Psoas muscle (tissue), 8 donors: ENCODE measurements around the gene C19orf67. TPM values are rescaled to one million over a fixed set of nuclear protein-coding genes. Genes with fewer than 3 reads are reported as not detected.

Experiments used
- ATAC-seq, 4 donors: fragments of 200-7000 bp; cut with Tn5 transposase; one replicate each; pipeline ENCODE4 v1.9.1; 2020; ENCODE audit warnings: moderate library complexity in 3 of 4, mild to moderate bottlenecking in 2 of 4
- DNase-seq, 2 donors: peaks; one replicate each; pipeline ENCODE4 v3.0.0-alpha.2; 2020
- H3K27ac ChIP-seq: fragments of 200-600 bp; one replicate; pipeline ENCODE4 v1.8.0; 2022
- H3K27me3 ChIP-seq, 3 donors: fragments of 200-600 bp in 1 of 3; one replicate each; pipeline versions ENCODE4 v1.6.1 to v1.8.0; 2013 to 2022; ENCODE audit warnings: low read length in 2 of 3, mild to moderate bottlenecking in 2 of 3, moderate library complexity in 1 of 3; ENCODE audit not compliant: insufficient read depth in 3 of 3
- H3K36me3 ChIP-seq, 2 donors: fragments of 200-600 bp in 1 of 2; one replicate each; pipeline versions ENCODE4 v1.6.1 to v1.8.0; 2013 to 2022; ENCODE audit warnings: low read depth in 1 of 2, mild to moderate bottlenecking in 1 of 2, moderate library complexity in 1 of 2; ENCODE audit not compliant: insufficient read depth in 1 of 2
- H3K4me1 ChIP-seq: fragments of 200-600 bp; one replicate; pipeline ENCODE4 v1.8.0; 2022
- H3K4me3 ChIP-seq: fragments of 200-600 bp; one replicate; pipeline ENCODE4 v1.8.0; 2022; ENCODE audit warnings: mild to moderate bottlenecking
- H3K9me3 ChIP-seq: fragments of 200-600 bp; one replicate; pipeline ENCODE4 v1.8.0; 2022
- CTCF ChIP-seq: fragments of 200-600 bp; IDR thresholded peaks from one replicate; pipeline ENCODE4 v1.8.0; 2022; ENCODE audit warnings: antibody characterized with exemption
- WGBS, 3 donors: extraction: QIAGEN DNeasy Blood & Tissue Kit; methylation state at CpG; one replicate each; pipeline versions ENCODE4 v1.1.6 to v1.1.7; 2013; 5-methylcytosine and 5-hydroxymethylcytosine counted together
- intact Hi-C, 2 donors: fragments of 100-400 bp; cut with DNase I; formaldehyde crosslinking; loops; one replicate each; pipeline versions ENCODE4 v1.11.0 to v1.14.2; 2022
- polyA plus RNA-seq, 3 donors: library from polyadenylated mRNA; stranded (reverse); fragments of 200-250 nt; gene quantifications; one replicate each; pipeline ENCODE4 v1.2.3, GENCODE V29; 2013
- total RNA-seq, 4 donors: library from RNA; stranded (reverse); fragmentation: NEBNext Ultra II Directional in 2 of 4; extraction: Animal tissue kit (Norgen Biotek cat#: 25700) in 2 of 4; gene quantifications; one replicate each; pipeline versions ENCODE4 v1.2.1 to v1.2.4, GENCODE V29; 2021 to 2023
- donor health status: healthy with polysubstance abuse.
- donor health status: DM: no; HTN: no; CAD: no; lungs with moderate emphysema.
- donor health status: Bipolar disorder and iron deficiency.
- donor health status: healthy.
- donor health status: DM: yes; HTN: yes; CAD: no.
- donor health status: DM: no; HTN: no; CAD: no.
- donor health status: DM: no; HTN: no; CAD: no.
- donor health status: DM: yes; HTN: yes; CAD: no.

Gene C19orf67
- total and polyA plus RNA-seq, 7 donors, result not detected

DNA sequence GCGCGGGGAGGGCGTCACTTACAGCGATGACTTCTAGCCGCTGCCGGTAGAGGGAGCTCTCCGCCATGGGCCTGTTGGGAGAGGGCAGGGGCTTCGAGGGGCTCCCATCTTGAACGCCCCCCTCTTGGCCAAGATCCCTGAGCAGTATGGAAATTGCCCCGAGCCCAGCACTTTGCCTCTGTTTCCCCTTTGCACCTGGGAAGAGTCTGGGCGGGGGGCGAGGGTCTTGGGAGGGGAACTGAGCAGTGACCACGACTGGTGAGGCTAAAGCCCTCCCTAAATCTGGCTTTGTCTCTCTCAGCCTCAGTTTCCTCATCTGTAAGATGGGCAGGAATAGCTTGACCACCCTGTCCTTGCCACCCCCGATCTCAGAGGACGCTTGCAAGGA is 26.5 kb downstream of the C19orf67 start:
- intact Hi-C loops, result no loop called here
- peak; percentile 49 for TF ChIP-seq CTCF
- no peaks in the 10 kb centered on the region for H3K4me1 ChIP-seq
- no peaks in the 10 kb centered on the region for H3K36me3 ChIP-seq
- no peak overlapping the region for H3K4me3 ChIP-seq
- no peaks in the 10 kb centered on the region for H3K9me3 ChIP-seq
- peaks cover 0 to 43% (median 19%) of the 10 kb centered on the region in 3 donors for H3K27me3 ChIP-seq
- DNase-seq (peak in 1 of 2 donors; percentile 24), ATAC-seq (peak in 1 of 4 donors; percentile 57)
- no peak overlapping the region for H3K27ac ChIP-seq
- WGBS, 3 donors, result 15 to 23% (median 22%) methylated on average over 13 to 15 of the region's 15 CpGs

GRCh38 chr19:14058182-14059092 is 27.1 kb downstream of the C19orf67 start:
- no peaks in the 10 kb centered on the region for H3K9me3 ChIP-seq
- intact Hi-C loops, result no loop called here
- no peak for ATAC-seq
- no peak for DNase-seq
- TF ChIP-seq CTCF, result no peak
- H3K36me3 ChIP-seq, result no peaks in the 10 kb centered on the region
- no peak overlapping the region for H3K4me3 ChIP-seq
- WGBS, 3 donors, result 25 to 29% (median 28%) methylated on average over 16 to 17 of the region's 17 CpGs
- H3K27me3 ChIP-seq, result peaks cover 0 to 43% (median 19%) of the 10 kb centered on the region in 3 donors
- no peaks in the 10 kb centered on the region for H3K4me1 ChIP-seq
- no peak overlapping the region for H3K27ac ChIP-seq

DNA sequence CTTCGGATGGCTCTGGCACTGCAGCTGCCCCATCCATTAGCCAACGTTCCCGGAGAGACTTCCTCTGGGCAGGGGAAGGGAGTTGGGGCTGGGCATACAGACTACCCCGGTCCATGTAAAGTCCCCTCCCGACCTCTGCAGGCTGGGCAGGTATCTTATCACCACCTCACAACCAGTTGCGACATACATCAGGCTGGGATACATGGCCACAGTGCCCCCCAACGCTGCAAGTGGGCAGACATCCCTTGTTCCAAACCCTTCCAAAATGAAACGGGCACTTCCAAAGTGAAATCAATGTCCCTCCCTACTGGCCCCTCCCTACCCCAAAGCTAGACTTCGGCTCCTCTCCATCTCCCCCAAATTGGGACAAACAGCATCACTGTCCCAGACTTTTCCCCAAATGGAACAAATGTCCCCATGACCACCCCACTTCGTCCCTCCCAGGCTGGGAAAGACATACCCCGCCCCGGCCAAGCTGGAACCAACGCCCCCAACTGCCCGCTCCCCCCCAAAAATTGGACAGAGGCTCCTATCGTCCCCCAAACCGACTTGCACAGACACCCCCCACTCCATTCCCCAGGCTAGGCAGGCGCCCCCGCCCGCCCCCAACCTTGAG is 28.7 kb downstream of the C19orf67 start:
- intact Hi-C loops, result no loop called here
- H3K9me3 ChIP-seq, result no peaks in the 10 kb centered on the region
- no peak overlapping the region for H3K27ac ChIP-seq
- H3K4me3 ChIP-seq, result peak overlapping the region; percentile 42
- ATAC-seq (no peak), DNase-seq (no peak)
- no peaks in the 10 kb centered on the region for H3K4me1 ChIP-seq
- H3K27me3 ChIP-seq, result peaks cover 0 to 40% (median 16%) of the 10 kb centered on the region in 3 donors
- no peaks in the 10 kb centered on the region for H3K36me3 ChIP-seq
- no peak for TF ChIP-seq CTCF
- WGBS, 3 donors, result 20 to 22% (median 22%) methylated on average over 19 of the region's 19 CpGs

DNA sequence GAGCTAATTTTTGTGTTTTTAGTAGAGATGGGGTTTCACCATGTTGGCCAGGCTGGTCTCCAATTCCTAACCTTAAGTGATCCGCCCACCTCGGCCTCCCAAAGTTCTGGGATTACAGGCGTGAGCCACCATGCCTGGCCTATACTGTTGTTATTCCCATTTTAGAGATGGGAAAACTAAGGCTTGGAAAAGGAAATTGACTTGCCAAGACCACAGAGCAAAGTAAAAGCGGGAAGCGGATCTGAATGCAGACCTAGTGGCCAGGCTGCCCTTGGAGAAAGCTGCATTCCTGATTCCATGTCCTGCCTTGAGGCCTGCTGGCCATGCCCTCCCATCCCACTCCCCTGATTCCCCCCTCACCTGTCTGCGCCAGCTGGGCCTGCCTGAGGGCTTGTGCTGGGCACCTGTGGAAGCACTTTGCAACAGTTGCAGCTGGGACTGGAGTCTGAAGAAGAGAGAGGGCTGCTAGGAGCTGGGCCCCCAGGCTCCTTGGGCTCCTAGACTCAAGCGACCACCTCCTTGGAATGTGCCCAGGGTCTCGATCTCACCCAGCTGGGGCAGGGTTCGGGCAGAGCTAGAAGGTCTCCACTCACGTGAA is 29.4 kb downstream of the C19orf67 start:
- Histone ChIP-seq H3K4me3 (no peak overlapping the region), H3K27ac (no peak overlapping the region), H3K36me3 (no peaks in the 10 kb centered on the region), H3K27me3 (peaks cover 0 to 40% (median 16%) of the 10 kb centered on the region in 3 donors), H3K4me1 (no peaks in the 10 kb centered on the region), H3K9me3 (no peaks in the 10 kb centered on the region)
- DNase-seq (no peak), ATAC-seq (no peak)
- intact Hi-C loops, result no loop called here
- WGBS, 3 donors, result 87 to 91% (median 90%) methylated on average over 10 of the region's 10 CpGs
- TF ChIP-seq CTCF, result no peak
